DOHH2 (cell line): ENCODE results near the gene SUCLA2.

ENCODE experiments used
- H3F3A ChIP-seq: fragments of 200-600 bp; sonication (generic), shearing (Covaris generic); 2 replicates; pipeline ENCODE4 v1.6.0; 2016; ENCODE audit warnings: antibody characterized with exemption, mild to moderate bottlenecking; ENCODE audit not compliant: control insufficient read depth, insufficient read depth
- H3K27ac ChIP-seq: fragments of 200-600 bp; sonication (generic); 2 replicates; pipeline ENCODE4 v1.5.1; 2014; ENCODE audit warnings: low read depth, mild to moderate bottlenecking, low read length, moderate library complexity
- H3K27me3 ChIP-seq: fragments of 200-600 bp; sonication (generic); 2 replicates; pipeline ENCODE4 v1.6.1; 2014; ENCODE audit warnings: mild to moderate bottlenecking, low read length, mixed read lengths; ENCODE audit not compliant: control insufficient read depth
- H3K36me3 ChIP-seq: fragments of 200-600 bp; sonication (generic); 2 replicates; pipeline ENCODE4 v1.6.1; 2014; ENCODE audit warnings: mild to moderate bottlenecking, low read length, moderate library complexity, mixed read lengths; ENCODE audit not compliant: control insufficient read depth
- H3K4me1 ChIP-seq: fragments of 200-600 bp; sonication (generic); 2 replicates; pipeline ENCODE4 v1.6.1; 2014; ENCODE audit warnings: mild to moderate bottlenecking, low read length, mixed read lengths; ENCODE audit not compliant: control insufficient read depth
- H3K4me2 ChIP-seq: fragments of 200-600 bp; sonication (generic); 2 replicates; pipeline ENCODE4 v1.6.0; 2014; ENCODE audit warnings: mild to moderate bottlenecking, low read length, moderate library complexity
- H3K4me3 ChIP-seq: fragments of 200-600 bp; sonication (generic); 2 replicates; pipeline ENCODE4 v1.5.1; 2014; ENCODE audit warnings: mild to moderate bottlenecking, low read length, mixed read lengths
- H3K79me2 ChIP-seq: fragments of 200-600 bp; sonication (generic); 2 replicates; pipeline ENCODE4 v1.6.1; 2014; ENCODE audit warnings: mild to moderate bottlenecking, low read length, mixed read lengths; ENCODE audit not compliant: control insufficient read depth
- H3K9me2 ChIP-seq: fragments of 200-600 bp; sonication (generic); replicated peaks from 2 replicates; pipeline ENCODE4 v1.6.1; 2014; ENCODE audit warnings: mild to moderate bottlenecking, low read length, mixed read lengths; ENCODE audit not compliant: control insufficient read depth
- H3K9me3 ChIP-seq: fragments of 200-600 bp; sonication (generic); 2 replicates; pipeline ENCODE4 v1.6.1; 2014; ENCODE audit warnings: antibody characterized with exemption, low read length, mixed read lengths; ENCODE audit not compliant: control insufficient read depth, insufficient read depth
- H4K20me1 ChIP-seq: fragments of 200-600 bp; sonication (generic); 2 replicates; pipeline ENCODE4 v1.6.0; 2014; ENCODE audit warnings: low read depth, mild to moderate bottlenecking, antibody characterized with exemption, low read length, moderate library complexity; ENCODE audit not compliant: control insufficient read depth, insufficient read depth
- EZH2phosphoT487 ChIP-seq: fragments of 200-600 bp; sonication (generic); IDR thresholded peaks from 2 replicates; pipeline ENCODE4 v1.6.1; 2017; ENCODE audit warnings: borderline replicate concordance, mild to moderate bottlenecking, antibody characterized with exemption, low read length, moderate library complexity, mixed read lengths
- TF ChIP-seq, protein P1 (sequence below): fragments of 200-600 bp; sonication (generic); IDR thresholded peaks from one replicate; pipeline ENCODE4 v1.5.1; 2014; ENCODE audit warnings: antibody characterized with exemption, mild to moderate bottlenecking, low read depth, low read length; ENCODE audit not compliant: poor library complexity, severe bottlenecking

The SUCLA2 gene

DNA sequence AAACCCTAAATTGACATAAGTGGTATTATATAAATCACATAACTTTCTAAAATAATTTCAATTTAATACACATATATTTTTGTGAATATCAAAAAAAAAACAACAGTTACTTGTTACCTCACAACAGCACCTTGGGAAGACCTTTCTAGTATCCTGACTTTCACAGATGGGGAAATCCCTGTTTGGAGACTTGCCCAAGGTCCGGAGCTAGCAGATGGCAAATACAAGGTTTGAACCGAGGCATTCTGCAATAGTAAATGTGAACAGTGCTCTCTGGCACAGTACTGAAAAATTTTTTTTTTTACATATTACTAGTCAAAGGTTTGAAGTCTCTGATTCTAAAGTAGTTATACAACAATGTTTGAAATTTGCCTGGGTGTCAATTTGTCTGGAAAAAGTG, 104.5 kb downstream of the SUCLA2 start:
- Histone ChIP-seq H3F3A (no peaks in the 10 kb centered on the region), H3K79me2 (no peaks in the 10 kb centered on the region), H3K27ac (no peak overlapping the region), H3K4me2 (no peak overlapping the region), H3K9me2 (no peaks in the 10 kb centered on the region), H3K4me3 (no peak overlapping the region), H3K27me3 (no peaks in the 10 kb centered on the region), H4K20me1 (no peaks in the 10 kb centered on the region), H3K36me3 (no peaks in the 10 kb centered on the region), H3K9me3 (no peaks in the 10 kb centered on the region), H3K4me1 (no peaks in the 10 kb centered on the region)
- no peak for TF ChIP-seq EZH2phosphoT487
- TF ChIP-seq, protein P1, sequence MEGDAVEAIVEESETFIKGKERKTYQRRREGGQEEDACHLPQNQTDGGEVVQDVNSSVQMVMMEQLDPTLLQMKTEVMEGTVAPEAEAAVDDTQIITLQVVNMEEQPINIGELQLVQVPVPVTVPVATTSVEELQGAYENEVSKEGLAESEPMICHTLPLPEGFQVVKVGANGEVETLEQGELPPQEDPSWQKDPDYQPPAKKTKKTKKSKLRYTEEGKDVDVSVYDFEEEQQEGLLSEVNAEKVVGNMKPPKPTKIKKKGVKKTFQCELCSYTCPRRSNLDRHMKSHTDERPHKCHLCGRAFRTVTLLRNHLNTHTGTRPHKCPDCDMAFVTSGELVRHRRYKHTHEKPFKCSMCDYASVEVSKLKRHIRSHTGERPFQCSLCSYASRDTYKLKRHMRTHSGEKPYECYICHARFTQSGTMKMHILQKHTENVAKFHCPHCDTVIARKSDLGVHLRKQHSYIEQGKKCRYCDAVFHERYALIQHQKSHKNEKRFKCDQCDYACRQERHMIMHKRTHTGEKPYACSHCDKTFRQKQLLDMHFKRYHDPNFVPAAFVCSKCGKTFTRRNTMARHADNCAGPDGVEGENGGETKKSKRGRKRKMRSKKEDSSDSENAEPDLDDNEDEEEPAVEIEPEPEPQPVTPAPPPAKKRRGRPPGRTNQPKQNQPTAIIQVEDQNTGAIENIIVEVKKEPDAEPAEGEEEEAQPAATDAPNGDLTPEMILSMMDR = no peak

- no peaks in the 10 kb centered on the region for H3K9me3 ChIP-seq
- no peak overlapping the region for H3K4me2 ChIP-seq
- H3K4me1 ChIP-seq = no peaks in the 10 kb centered on the region
- H4K20me1 ChIP-seq = no peaks in the 10 kb centered on the region
- no peaks in the 10 kb centered on the region for H3K27me3 ChIP-seq
- no peak overlapping the region for H3K4me3 ChIP-seq
- H3F3A ChIP-seq = no peaks in the 10 kb centered on the region
- H3K79me2 ChIP-seq = no peaks in the 10 kb centered on the region
- TF ChIP-seq, protein P1 = no peak
- no peak for TF ChIP-seq EZH2phosphoT487
- H3K9me2 ChIP-seq = no peaks in the 10 kb centered on the region
- no peaks in the 10 kb centered on the region for H3K36me3 ChIP-seq
- H3K27ac ChIP-seq = no peak overlapping the region
These were observed 105.0 kb downstream of the SUCLA2 start for GRCh38 chr13:47896111-47896510.

DNA sequence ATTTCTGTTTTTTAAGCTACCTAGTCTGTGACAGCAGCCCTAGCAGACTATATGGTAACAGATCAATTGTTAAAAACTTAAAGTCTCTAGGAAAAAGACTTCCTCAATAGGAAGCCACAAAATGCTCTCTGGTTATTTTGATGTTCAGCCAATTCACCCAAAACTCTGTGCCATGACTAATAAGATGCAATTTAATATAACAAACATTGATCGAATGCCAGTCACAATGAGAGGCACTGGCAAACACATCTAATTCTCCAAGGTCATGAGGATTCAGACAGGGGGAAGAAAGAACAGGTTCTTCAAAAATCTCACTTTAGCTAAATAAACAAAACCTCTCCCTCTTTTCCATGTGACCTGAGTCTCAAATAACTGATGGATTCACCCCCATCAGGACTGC, 107.5 kb downstream of the SUCLA2 start:
- H3K9me2 ChIP-seq = no peaks in the 10 kb centered on the region
- H3K27ac ChIP-seq = no peak overlapping the region
- H3K4me2 ChIP-seq = no peak overlapping the region
- no peaks in the 10 kb centered on the region for H3K4me1 ChIP-seq
- H3K36me3 ChIP-seq = no peaks in the 10 kb centered on the region
- no peak overlapping the region for H3K4me3 ChIP-seq
- TF ChIP-seq, protein P1 = no peak
- no peak for TF ChIP-seq EZH2phosphoT487
- no peaks in the 10 kb centered on the region for H3K27me3 ChIP-seq
- no peaks in the 10 kb centered on the region for H3K9me3 ChIP-seq
- H3K79me2 ChIP-seq = no peaks in the 10 kb centered on the region
- H4K20me1 ChIP-seq = no peaks in the 10 kb centered on the region
- no peaks in the 10 kb centered on the region for H3F3A ChIP-seq
